Activated naive CD4-positive, alpha-beta T cell treated with anti-CD3 and anti-CD28 coated beads, Interleukin-2, amount 50 U/mL, for 72 hours (primary cell): ENCODE data around the gene SARM1. TPM values are rescaled to one million over a fixed set of nuclear protein-coding genes. Genes with fewer than 3 reads are reported as not detected.

Experiments used
- ATAC-seq, 2 donors: fragments of 150-1000 bp; cut with Tn5 transposase; 2 replicates each; pipeline ENCODE4 v1.10.0; 2021; ENCODE audit warnings: mild to moderate bottlenecking in 2 of 2, moderate library complexity in 2 of 2
- DNase-seq, 2 donors: peaks; one replicate each; pipeline ENCODE4 v3.0.0; 2021 to 2022; ENCODE audit warnings: low spot score in 2 of 2
- H3K27ac Mint-ChIP-seq, 2 donors: one replicate each; pipeline ENCODE4 v1.8.0; 2022; ENCODE audit warnings: mild to moderate bottlenecking in 2 of 2, mixed read lengths in 2 of 2
- H3K36me3 Mint-ChIP-seq, 2 donors: one replicate each; pipeline ENCODE4 v1.8.0; 2022; ENCODE audit warnings: mixed read lengths in 2 of 2
- H3K9me3 Mint-ChIP-seq, 2 donors: one replicate each; pipeline ENCODE4 v1.8.0; 2022; ENCODE audit warnings: mixed read lengths in 2 of 2
- total RNA-seq, 2 donors: library from RNA; stranded (reverse); gene quantifications; one replicate each; pipeline ENCODE4 v1.2.3, GENCODE V29; 2022

SARM1 gene
- 10 to 100 TPM; 13.9 to 29.5 TPM for total RNA-seq

DNA sequence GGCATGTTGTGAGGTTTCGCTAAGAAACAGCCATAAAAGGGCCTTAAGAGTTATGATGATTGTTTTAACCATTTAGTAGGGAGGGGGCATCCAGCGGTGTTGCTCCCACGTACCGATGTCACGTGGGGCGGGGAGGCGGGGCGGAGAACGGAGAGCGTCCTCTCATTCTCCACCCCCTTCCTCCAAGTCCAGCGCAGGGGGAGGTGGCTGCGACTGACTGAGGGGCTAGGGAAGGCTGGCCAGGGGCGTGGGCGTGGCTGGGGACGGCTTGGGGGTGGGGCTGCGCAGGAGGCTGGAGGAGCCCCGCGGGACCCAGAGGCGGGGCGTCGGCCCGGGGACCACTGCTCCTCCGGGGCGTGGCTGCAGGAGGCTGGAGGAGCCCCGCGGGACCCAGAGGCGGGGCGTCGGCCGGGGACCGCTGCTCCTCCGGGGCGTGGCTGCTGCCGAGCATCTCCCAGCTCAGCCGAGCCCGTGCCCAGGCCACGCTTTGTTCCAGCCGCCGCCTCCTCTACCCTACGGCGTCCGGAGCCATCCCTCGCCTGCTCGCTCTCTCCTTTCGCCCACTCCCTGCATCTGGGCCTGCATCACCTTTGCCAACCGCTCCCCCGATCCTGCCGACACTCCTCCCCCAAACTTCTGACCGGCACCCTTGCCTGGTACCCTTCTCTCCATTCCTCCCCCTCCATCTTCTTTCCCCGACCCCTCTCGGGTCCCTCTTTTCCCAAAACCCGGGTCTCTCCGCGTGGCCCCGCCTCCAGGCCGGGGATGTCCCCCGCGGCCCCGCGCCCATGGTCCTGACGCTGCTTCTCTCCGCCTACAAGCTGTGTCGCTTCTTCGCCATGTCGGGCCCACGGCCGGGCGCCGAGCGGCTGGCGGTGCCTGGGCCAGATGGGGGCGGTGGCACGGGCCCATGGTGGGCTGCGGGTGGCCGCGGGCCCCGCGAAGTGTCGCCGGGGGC is at the start of gene SARM1:
SARM1 (plus strand) TSS at position 450 of the 958 bp plus-strand sequence; CDS start at position 789, 339 bp downstream.
- H3K36me3 Mint-ChIP-seq, result peaks cover 0 to 16% of the 10 kb centered on the region in 2 donors
- peak within 1 kb of the TSS; percentile 82 to 94 for H3K27ac Mint-ChIP-seq
- ATAC-seq, result peak; percentile 87 to 95
- peak; percentile 84 to 91 for DNase-seq
- no peaks in the 10 kb centered on the region for H3K9me3 Mint-ChIP-seq

DNA sequence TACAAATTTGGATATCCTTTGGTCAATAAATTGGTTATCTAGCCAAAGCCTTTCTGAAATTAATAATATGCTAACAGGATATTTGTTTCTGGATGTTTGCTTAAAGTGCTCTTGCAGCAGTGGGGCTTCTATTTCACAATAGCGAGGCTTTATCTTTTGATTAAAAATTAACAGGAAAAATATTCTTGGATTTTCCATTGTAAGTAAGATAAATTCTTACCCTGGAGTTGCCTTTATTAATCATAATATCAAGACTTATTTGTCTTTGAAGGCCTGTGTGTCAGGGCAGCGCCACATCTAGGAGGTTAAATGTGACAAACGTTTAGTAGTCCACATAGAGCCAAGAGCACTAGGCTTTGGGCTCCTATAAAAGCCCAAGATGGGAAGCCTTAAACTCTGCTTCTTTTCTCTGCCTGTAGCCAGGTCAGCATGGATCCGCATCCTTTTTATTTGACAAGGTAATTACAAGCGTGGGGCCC is 47.2 kb upstream of the SARM1 start:
- DNase-seq (no peak), ATAC-seq (no peak)
- Mint-ChIP-seq H3K9me3 (no peaks in the 10 kb centered on the region), H3K36me3 (peaks cover 28 to 35% of the 10 kb centered on the region in 2 donors), H3K27ac (no peak overlapping the region)

DNA sequence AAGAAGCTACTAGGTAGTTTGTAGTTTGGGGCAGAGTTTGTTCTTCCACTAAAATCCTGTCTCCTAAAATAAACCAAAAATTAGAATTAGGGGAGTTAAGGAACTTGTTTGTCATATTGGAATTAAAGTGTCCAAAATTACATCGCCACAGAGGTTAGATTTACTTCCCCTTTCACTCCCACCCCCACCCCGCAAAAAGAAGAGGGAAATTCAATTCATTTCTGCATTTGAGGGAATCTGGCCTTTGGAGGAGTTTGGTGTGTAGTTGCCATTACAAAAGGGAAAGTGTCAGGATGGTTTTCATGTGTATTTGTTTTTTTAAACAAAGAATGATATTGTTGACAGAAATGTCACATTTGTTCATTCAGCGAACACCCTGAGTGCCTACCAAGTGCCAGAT is 46.7 kb upstream of the SARM1 start:
- DNase-seq (no peak), ATAC-seq (no peak)
- no peaks in the 10 kb centered on the region for H3K9me3 Mint-ChIP-seq
- H3K36me3 Mint-ChIP-seq, result peaks cover 24 to 30% of the 10 kb centered on the region in 2 donors
- no peak overlapping the region for H3K27ac Mint-ChIP-seq

DNA sequence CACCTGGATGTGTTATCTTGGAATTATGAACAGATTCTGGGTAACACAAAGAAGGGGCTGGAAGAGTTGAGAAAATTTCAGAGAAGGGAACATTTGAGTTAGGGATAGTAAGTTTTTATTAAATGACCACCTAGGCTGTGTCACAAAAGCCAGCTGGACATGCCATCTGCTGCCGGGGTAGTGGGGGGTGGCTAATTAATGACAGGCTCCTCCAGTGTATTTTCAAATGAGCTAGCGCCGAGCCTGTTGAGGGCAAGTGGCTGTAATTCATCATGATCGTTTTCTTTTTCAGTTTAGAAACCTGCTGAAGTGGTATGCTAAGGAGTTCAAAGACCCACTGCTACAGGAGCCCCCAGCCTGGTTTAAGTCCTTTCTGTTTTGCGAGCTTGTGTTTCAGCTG is 46.3 kb upstream of the SARM1 start:
- no peaks in the 10 kb centered on the region for H3K9me3 Mint-ChIP-seq
- DNase-seq (no peak), ATAC-seq (no peak)
- H3K36me3 Mint-ChIP-seq, result peaks cover 19 to 26% of the 10 kb centered on the region in 2 donors
- no peak overlapping the region for H3K27ac Mint-ChIP-seq

DNA sequence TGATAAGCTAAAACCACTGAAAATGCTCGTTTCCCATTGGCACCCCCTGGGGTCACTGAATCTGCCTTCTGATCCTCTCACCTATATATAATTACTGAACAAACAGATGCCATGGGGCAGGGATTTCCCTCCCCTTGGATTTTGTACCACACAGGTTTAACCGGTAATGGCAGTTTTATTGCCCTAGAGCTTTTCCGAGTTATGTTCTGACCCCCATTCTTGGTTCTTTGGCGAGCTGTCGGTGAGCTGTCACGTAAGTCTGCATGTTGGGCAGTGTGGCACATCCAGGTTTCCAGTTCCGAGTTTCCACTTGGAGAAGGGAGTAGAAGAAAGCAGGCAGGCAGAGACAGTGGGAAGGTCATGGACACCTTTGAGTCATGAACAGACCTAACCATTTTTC is 45.4 kb upstream of the SARM1 start:
- ATAC-seq (no peak), DNase-seq (no peak)
- peaks cover 12 to 17% of the 10 kb centered on the region in 2 donors for H3K36me3 Mint-ChIP-seq
- no peaks in the 10 kb centered on the region for H3K9me3 Mint-ChIP-seq
- H3K27ac Mint-ChIP-seq, result peak overlapping the region in 1 of 2 donors; percentile 58

DNA sequence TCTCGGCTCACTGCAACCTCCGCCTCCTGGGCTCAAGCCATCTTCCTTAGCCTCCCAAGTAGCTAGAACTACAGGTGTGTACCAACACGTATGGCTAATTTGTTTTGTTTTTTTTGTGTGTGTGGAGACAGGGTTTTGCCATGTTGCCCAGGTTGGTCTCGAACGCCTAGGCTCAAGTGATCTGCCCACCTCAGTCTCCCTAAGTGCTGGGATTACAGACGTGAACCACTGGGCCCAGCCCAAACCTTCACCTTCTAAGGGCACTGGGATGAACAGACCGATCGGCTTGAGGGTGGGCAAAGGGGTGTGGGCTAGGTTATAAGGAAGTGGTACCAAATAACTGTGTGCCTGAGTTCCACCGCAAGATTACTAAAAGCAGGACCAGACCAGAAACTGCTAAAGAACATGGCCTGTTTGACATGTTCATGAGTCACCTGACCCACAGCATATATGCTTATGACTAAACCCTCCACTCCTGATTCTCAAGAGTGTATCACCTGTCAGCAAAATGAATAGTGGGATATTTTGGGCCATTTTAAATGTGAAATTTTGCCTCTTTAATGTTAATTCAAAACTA is 44.4 kb upstream of the SARM1 start:
- peak overlapping the region; percentile 61 to 90 for H3K27ac Mint-ChIP-seq
- H3K9me3 Mint-ChIP-seq, result no peaks in the 10 kb centered on the region
- peaks cover 12 to 14% of the 10 kb centered on the region in 2 donors for H3K36me3 Mint-ChIP-seq
- DNase-seq (peak in 1 of 2 donors; percentile 33), ATAC-seq (peak; percentile 99)

DNA sequence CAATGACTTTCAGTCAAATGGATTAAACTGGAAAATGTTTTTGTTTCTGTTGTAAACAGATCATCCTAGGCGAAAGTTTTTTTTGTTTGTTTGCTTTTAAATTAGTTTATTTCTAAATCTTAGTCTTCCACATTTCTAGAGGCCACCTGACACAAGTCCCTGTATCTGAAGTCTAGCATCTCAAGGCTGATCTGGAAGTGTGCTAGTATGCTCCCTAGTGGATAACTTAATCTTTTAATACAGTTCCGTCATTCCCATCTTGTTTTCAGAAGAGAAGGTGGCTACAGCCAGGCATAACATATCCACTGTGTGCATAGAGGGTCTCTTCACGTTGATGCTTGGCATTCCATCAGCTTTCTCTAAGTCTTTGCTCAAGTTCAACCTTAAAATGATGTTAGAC is 43.8 kb upstream of the SARM1 start:
- DNase-seq, result no peak
- peaks cover 12 to 14% of the 10 kb centered on the region in 2 donors for H3K36me3 Mint-ChIP-seq
- peak overlapping the region; percentile 9 to 61 for H3K27ac Mint-ChIP-seq
- H3K9me3 Mint-ChIP-seq, result no peaks in the 10 kb centered on the region
- no peak for ATAC-seq

DNA sequence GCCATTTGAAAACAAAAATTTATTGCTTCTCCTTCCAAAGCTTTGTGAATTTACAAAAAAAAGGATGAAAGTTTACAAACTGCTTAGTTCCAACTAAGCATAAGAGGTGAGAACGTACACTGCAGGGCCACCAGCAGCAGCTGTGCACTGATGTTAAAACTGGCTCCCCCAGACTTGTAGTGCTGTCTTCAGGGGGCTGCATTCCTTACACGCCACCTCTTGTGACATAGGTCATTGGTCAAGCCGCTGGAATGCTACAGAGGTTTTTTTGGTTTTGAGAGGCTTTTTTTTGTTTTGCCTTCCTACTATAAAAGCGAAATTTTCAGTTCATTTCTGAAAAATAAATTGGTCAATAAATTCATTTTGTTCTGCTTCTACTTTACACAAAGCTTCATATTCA is 43.2 kb upstream of the SARM1 start:
- no peak for DNase-seq
- H3K27ac Mint-ChIP-seq, result peak overlapping the region in 1 of 2 donors; percentile 61
- H3K36me3 Mint-ChIP-seq, result peaks cover 12 to 14% of the 10 kb centered on the region in 2 donors
- H3K9me3 Mint-ChIP-seq, result no peaks in the 10 kb centered on the region
- no peak for ATAC-seq

DNA sequence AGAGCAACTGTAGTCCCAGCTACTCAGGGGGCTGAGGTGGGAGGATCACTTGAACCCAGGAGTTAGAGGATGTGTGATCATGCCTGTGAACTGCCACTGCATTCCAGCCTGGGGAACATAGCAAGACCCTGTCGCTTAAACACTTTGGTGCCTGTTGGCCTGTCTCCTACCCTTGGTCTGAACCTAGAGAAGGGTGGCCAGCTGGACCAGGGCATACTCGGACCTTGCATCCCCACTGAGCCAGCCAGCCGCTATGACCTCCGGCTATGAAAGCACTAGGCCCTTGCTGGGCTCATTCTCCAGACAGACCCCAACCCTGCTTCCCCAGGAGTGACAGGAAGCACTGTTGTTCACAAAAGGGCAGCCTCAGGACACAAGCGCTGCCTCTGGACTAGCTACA is 40.8 kb upstream of the SARM1 start:
- no peaks in the 10 kb centered on the region for H3K9me3 Mint-ChIP-seq
- ATAC-seq, result no peak
- DNase-seq, result no peak
- H3K36me3 Mint-ChIP-seq, result peaks cover 12 to 14% of the 10 kb centered on the region in 2 donors
- H3K27ac Mint-ChIP-seq, result peak overlapping the region in 1 of 2 donors; percentile 72

DNA sequence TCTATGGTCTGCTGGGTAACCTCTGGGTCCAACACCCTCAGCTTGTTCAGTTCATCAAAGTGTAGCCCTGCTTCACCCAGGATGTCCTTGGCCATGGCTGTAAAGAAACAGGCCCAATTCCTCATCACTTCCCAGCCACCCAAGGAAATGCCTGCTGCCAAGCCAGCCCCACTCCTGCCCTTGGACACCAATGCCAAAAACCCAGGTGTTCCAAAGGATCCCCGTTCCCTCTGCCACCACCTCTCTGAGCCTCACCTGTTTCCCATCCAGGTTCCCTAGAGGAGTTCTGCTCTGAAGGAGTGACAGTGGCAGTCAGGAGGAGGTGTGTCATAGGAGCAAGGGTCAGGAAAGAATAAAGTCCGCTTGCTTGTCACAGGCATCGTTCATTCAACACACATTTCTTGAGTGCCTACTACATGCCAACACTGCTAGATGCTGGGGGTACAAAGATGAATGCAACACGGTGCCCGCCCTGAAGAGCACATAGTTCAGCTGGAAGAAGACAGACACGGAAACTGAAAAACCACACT is 39.5 kb upstream of the SARM1 start:
- no peak for ATAC-seq
- H3K9me3 Mint-ChIP-seq, result no peaks in the 10 kb centered on the region
- H3K27ac Mint-ChIP-seq, result peak overlapping the region in 1 of 2 donors; percentile 3

DNA sequence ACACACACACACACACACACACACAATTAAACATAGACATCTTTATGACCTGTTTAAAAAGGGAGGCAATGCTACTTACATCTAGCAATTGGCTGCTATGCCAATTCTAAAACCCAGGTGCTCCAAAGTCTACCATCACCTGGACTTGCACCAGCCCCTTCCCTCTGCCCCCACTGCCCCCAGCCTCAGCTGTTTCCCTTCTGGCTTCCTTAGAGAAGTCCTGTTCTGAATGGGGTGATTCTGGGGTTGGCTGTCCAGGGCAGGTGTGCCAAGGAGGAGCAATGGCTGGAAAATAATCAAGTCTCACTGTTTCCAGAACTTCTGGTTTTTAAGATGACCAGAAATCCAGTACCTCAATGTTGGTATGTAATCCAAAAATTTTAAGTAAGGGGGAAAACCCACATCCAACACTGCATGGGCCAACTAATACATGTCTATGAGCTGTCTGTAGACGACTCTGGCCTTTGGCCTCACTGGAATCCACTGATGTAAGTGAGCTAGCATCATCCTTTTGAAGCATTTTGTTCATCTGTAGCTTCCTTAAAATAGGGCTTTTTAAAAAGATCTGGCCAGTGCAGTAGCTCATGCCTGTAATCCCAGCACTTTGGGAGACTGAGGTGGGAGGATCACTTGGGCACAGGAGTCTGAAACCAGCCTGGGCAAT is 38.3 kb upstream of the SARM1 start:
- no peak overlapping the region for H3K27ac Mint-ChIP-seq
- H3K36me3 Mint-ChIP-seq, result peaks cover 0 to 8% of the 10 kb centered on the region in 2 donors
- no peaks in the 10 kb centered on the region for H3K9me3 Mint-ChIP-seq
- ATAC-seq (no peak), DNase-seq (no peak)

More for the DNA sequence above, 39.5 kb upstream of the SARM1 start:
- H3K36me3 Mint-ChIP-seq, result peaks cover 2 to 3% of the 10 kb centered on the region in 2 donors
- DNase-seq, result no peak

DNA sequence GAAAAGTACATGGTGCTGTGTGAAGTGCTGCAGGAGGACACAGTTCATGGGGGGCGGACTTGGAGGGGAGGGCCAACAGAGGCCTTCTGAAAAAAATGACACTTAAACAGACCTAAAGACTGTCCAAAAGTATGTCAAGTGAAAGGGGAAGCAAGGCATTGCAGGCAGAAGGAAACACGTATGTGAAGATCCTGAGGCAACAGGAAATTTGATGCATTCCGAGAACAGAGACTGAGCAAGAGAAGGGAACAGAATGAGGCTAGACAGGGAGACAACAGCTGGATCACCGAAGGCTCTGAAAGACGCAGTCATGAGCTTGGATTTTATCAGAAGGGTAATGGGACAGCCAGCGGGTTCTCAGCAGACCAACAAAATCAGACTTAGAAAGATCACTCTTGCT is 37.3 kb upstream of the SARM1 start:
- Mint-ChIP-seq H3K9me3 (no peaks in the 10 kb centered on the region), H3K27ac (peak overlapping the region; percentile 95 to 96), H3K36me3 (peaks cover 0 to 13% of the 10 kb centered on the region in 2 donors)

DNA sequence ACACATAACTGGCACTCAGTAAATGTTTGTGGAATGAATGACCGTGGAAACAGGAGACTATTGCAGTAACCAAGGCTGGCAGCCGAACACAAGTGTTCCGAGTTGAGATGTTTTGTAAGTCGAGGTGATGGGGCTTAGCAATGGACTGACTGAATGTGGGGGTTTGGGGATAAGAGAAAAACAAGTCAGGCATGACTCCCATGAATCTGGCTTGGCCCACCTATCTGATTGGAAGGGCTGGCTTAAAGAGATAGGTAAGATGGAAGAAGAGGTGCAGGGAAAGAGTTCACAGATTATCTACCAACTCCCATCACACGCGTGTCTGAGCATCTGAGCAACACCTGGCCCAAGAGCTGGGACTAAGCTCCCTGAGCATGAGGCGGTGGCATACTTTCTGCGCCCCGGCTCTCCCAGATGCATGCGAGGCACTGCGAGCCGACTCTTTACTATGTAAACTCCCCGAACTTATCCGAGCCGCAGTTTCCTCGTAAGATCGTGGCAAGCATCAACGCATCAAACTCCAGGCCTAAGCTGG is 36.8 kb upstream of the SARM1 start:
- ATAC-seq (no peak), DNase-seq (no peak)

More for the DNA sequence above, 37.3 kb upstream of the SARM1 start:
- no peak for DNase-seq
- no peak for ATAC-seq

DNA sequence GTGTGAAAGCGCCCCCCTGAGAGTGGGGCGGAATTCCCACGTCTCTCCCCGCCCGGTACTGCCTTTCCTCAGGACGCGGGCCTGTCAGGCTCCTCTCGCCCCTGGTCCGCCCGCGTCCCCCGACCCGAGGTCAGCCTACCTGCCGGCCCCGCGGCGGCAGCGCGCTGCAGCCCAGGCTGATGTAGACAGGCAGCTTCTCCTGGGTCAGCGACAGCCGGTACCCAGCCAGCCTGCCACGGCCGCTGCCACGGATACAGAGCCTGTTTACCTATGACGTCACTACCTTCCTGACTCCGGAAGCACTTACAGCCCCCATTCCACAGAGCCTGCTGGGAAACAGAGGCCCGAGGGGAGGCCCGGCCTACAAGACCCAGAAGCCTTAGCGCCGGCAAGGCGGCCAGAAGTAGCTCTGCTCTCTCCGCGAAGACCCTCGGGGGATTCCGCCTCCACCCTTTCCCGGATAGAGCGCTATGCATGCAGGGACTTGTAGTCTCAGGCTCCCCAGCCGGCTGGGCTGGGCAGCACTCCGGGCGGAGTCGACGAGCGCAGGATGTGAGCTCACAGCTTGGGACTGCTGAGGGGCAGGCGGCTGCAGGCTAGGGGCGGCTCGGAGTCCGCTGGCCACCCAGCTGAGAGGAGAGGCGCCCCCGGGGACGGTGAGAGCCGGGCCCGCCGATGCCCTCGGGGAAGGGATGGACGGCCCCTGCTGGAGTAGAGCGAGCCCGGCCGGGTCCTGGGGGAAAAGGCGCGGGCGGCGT is 36.1 kb upstream of the SARM1 start, which contains the start of the genes IFT20 and TNFAIP1:
IFT20 (minus strand) TSS at position 272 of the 758 bp plus-strand sequence. CDS start 3,487 bp downstream, outside the sequence.
TNFAIP1 (plus strand) TSS at position 561 of the 758 bp plus-strand sequence. CDS start 3,761 bp downstream, outside the sequence.
- H3K36me3 Mint-ChIP-seq, result peaks cover 0 to 13% of the 10 kb centered on the region in 2 donors
- peak; percentile 94 to 96 for DNase-seq
- H3K27ac Mint-ChIP-seq, result peak within 1 kb of the TSS; percentile 95 to 96
- peak; percentile 92 to 97 for ATAC-seq
- no peaks in the 10 kb centered on the region for H3K9me3 Mint-ChIP-seq

More for the DNA sequence above, 36.8 kb upstream of the SARM1 start:
- H3K27ac Mint-ChIP-seq, result peak overlapping the region; percentile 95 to 96
- no peaks in the 10 kb centered on the region for H3K9me3 Mint-ChIP-seq
- peaks cover 0 to 13% of the 10 kb centered on the region in 2 donors for H3K36me3 Mint-ChIP-seq
